ENCODE data around the gene KCND3.

KCND3 gene

GRCh38 chr1:111856411-111857185 is 132.9 kb downstream of the KCND3 start:
- no peak for TF ChIP-seq TAF1 (IDR thresholded peaks at IDR 0.05; ENCODE audit: borderline replicate concordance, insufficient read depth, low read length)
- TF ChIP-seq FOXP2 (optimal IDR thresholded peaks at IDR 0.05; ENCODE audit: borderline replicate concordance, extremely low read depth, extremely low read length, insufficient read depth), result no peak
- TF ChIP-seq SIN3A (IDR thresholded peaks at IDR 0.05; ENCODE audit: borderline replicate concordance, insufficient read depth, low read length), result no peak
- TF ChIP-seq, protein P1, sequence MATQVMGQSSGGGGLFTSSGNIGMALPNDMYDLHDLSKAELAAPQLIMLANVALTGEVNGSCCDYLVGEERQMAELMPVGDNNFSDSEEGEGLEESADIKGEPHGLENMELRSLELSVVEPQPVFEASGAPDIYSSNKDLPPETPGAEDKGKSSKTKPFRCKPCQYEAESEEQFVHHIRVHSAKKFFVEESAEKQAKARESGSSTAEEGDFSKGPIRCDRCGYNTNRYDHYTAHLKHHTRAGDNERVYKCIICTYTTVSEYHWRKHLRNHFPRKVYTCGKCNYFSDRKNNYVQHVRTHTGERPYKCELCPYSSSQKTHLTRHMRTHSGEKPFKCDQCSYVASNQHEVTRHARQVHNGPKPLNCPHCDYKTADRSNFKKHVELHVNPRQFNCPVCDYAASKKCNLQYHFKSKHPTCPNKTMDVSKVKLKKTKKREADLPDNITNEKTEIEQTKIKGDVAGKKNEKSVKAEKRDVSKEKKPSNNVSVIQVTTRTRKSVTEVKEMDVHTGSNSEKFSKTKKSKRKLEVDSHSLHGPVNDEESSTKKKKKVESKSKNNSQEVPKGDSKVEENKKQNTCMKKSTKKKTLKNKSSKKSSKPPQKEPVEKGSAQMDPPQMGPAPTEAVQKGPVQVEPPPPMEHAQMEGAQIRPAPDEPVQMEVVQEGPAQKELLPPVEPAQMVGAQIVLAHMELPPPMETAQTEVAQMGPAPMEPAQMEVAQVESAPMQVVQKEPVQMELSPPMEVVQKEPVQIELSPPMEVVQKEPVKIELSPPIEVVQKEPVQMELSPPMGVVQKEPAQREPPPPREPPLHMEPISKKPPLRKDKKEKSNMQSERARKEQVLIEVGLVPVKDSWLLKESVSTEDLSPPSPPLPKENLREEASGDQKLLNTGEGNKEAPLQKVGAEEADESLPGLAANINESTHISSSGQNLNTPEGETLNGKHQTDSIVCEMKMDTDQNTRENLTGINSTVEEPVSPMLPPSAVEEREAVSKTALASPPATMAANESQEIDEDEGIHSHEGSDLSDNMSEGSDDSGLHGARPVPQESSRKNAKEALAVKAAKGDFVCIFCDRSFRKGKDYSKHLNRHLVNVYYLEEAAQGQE (IDR thresholded peaks at IDR 0.05; ENCODE audit: insufficient read depth in 1 of 2, low read depth in 2 of 2, low read length in 2 of 2), result no peak
- no peak for TF ChIP-seq POLR2AphosphoS5 (IDR thresholded peaks at IDR 0.05; ENCODE audit: low read depth, low read length)

DNA sequence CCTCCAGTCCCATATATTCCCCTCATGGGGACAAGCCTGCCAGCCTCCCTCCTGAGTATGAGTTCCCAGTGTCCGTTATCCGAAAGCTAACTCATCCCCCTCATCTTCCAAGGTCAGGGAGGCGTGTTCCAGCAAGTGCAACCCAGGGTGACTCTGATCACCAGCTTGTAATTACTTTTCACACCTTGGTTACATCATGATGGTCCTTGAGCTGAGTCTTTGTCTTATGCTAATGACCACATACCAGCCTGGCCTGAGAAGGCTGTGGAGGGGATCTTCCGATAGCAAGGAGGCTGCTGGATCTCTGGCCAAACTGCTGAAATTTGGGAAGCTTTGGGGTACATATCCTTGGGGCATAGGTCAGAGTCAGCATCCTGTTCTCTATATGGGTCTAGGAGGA is 134.2 kb downstream of the KCND3 start:
- no peak for TF ChIP-seq FOXP2 (optimal IDR thresholded peaks at IDR 0.05; ENCODE audit: borderline replicate concordance, extremely low read depth, extremely low read length, insufficient read depth)
- TF ChIP-seq POLR2AphosphoS5 (IDR thresholded peaks at IDR 0.05; ENCODE audit: low read depth, low read length), result no peak
- TF ChIP-seq TAF1 (IDR thresholded peaks at IDR 0.05; ENCODE audit: borderline replicate concordance, insufficient read depth, low read length), result no peak
- TF ChIP-seq, protein P1 (IDR thresholded peaks at IDR 0.05; ENCODE audit: insufficient read depth in 1 of 2, low read depth in 2 of 2, low read length in 2 of 2), result no peak
- TF ChIP-seq SIN3A (IDR thresholded peaks at IDR 0.05; ENCODE audit: borderline replicate concordance, insufficient read depth, low read length), result no peak

DNA sequence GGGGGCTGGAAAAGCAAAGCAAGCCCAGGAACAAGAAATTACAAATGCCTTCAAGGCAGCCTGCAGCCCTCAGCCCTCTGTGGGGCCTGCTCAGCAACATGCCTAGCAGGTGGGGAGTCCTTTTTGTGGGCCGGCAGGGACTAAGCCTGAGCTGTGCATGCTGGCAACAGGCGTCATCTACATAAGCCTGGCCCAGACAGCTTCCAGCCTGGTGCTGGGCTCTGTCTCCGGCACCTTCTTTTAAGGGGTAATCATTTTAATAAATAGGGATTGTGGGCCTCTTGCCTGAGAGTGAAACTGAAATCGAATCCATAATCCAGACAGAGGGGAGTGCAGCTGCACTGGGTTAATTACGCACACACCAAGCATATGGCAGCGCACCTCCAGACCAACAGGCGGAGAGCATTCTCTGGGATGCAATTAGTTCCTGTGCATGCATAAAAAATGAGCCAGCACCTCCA is 137.2 kb downstream of the KCND3 start:
- TF ChIP-seq, protein P1 (IDR thresholded peaks at IDR 0.05; ENCODE audit: insufficient read depth in 1 of 2, low read depth in 2 of 2, low read length in 2 of 2), result no peak
- no peak for TF ChIP-seq POLR2AphosphoS5 (IDR thresholded peaks at IDR 0.05; ENCODE audit: low read depth, low read length)
- no peak for TF ChIP-seq TAF1 (IDR thresholded peaks at IDR 0.05; ENCODE audit: borderline replicate concordance, insufficient read depth, low read length)
- no peak for TF ChIP-seq FOXP2 (optimal IDR thresholded peaks at IDR 0.05; ENCODE audit: borderline replicate concordance, extremely low read depth, extremely low read length, insufficient read depth)
- TF ChIP-seq SIN3A (IDR thresholded peaks at IDR 0.05; ENCODE audit: borderline replicate concordance, insufficient read depth, low read length), result no peak

GRCh38 chr1:111851552-111851951 is 137.9 kb downstream of the KCND3 start:
- TF ChIP-seq FOXP2 (optimal IDR thresholded peaks at IDR 0.05; ENCODE audit: borderline replicate concordance, extremely low read depth, extremely low read length, insufficient read depth) (no peak), SIN3A (IDR thresholded peaks at IDR 0.05; ENCODE audit: borderline replicate concordance, insufficient read depth, low read length) (no peak), TAF1 (IDR thresholded peaks at IDR 0.05; ENCODE audit: borderline replicate concordance, insufficient read depth, low read length) (no peak), POLR2AphosphoS5 (IDR thresholded peaks at IDR 0.05; ENCODE audit: low read depth, low read length) (no peak)
- TF ChIP-seq, protein P1 (IDR thresholded peaks at IDR 0.05; ENCODE audit: insufficient read depth in 1 of 2, low read depth in 2 of 2, low read length in 2 of 2), result no peak

Data from PFSK-1 (cell line).